ENCODE measurements around the gene EVX2. TPM values are rescaled to one million over a fixed set of nuclear protein-coding genes. Genes with fewer than 3 reads are reported as not detected.

Gene EVX2
- total RNA-seq, 1 experiment from 2014 or later: not detected

GRCh38 chr2:176109946-176110345, 26.2 kb upstream of the EVX2 start:
- H3K27ac Mint-ChIP-seq: no peak overlapping the region
- peaks cover 98% of the 10 kb centered on the region for H3K27me3 Mint-ChIP-seq (ENCODE audit: low read depth)
- DNase-seq (ENCODE audit: low spot score) (no peak), ATAC-seq (no peak)
- TF ChIP-seq NR3C1 (CRISPR knock-in tag; conservative IDR thresholded peaks at IDR 0.05; ENCODE audit: low read depth) (no peak), NR1H2 (CRISPR knock-in tag; IDR thresholded peaks at IDR 0.05) (no peak), IRF1 (CRISPR knock-in tag; IDR thresholded peaks at IDR 0.05) (no peak), ELF4 (CRISPR knock-in tag; IDR thresholded peaks at IDR 0.05; ENCODE audit: low read depth) (no peak), CREB1 (CRISPR knock-in tag; IDR thresholded peaks at IDR 0.05) (no peak), JUN (CRISPR knock-in tag; IDR thresholded peaks at IDR 0.05) (no peak), NFATC4 (CRISPR knock-in tag; IDR thresholded peaks at IDR 0.05) (no peak), RORB (CRISPR knock-in tag; IDR thresholded peaks at IDR 0.05) (no peak), ZNF425 (CRISPR knock-in tag; conservative IDR thresholded peaks at IDR 0.05) (no peak)
- TF ChIP-seq, protein P1, sequence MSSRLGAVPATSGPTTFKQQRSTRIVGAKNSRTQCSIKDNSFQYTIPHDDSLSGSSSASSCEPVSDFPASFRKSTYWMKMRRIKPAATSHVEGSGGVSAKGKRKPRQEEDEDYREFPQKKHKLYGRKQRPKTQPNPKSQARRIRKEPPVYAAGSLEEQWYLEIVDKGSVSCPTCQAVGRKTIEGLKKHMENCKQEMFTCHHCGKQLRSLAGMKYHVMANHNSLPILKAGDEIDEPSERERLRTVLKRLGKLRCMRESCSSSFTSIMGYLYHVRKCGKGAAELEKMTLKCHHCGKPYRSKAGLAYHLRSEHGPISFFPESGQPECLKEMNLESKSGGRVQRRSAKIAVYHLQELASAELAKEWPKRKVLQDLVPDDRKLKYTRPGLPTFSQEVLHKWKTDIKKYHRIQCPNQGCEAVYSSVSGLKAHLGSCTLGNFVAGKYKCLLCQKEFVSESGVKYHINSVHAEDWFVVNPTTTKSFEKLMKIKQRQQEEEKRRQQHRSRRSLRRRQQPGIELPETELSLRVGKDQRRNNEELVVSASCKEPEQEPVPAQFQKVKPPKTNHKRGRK (CRISPR knock-in tag; IDR thresholded peaks at IDR 0.05; ENCODE audit: borderline replicate concordance): no peak
- TF ChIP-seq, protein P2, sequence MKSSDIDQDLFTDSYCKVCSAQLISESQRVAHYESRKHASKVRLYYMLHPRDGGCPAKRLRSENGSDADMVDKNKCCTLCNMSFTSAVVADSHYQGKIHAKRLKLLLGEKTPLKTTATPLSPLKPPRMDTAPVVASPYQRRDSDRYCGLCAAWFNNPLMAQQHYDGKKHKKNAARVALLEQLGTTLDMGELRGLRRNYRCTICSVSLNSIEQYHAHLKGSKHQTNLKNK (CRISPR knock-in tag; IDR thresholded peaks at IDR 0.05): no peak
- TF ChIP-seq, protein P3, sequence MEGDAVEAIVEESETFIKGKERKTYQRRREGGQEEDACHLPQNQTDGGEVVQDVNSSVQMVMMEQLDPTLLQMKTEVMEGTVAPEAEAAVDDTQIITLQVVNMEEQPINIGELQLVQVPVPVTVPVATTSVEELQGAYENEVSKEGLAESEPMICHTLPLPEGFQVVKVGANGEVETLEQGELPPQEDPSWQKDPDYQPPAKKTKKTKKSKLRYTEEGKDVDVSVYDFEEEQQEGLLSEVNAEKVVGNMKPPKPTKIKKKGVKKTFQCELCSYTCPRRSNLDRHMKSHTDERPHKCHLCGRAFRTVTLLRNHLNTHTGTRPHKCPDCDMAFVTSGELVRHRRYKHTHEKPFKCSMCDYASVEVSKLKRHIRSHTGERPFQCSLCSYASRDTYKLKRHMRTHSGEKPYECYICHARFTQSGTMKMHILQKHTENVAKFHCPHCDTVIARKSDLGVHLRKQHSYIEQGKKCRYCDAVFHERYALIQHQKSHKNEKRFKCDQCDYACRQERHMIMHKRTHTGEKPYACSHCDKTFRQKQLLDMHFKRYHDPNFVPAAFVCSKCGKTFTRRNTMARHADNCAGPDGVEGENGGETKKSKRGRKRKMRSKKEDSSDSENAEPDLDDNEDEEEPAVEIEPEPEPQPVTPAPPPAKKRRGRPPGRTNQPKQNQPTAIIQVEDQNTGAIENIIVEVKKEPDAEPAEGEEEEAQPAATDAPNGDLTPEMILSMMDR (IDR thresholded peaks at IDR 0.05): no peak
- H3K36me3 Mint-ChIP-seq: 0 out of 2 replicates have a peak, but pooled peaks cover 4% of the 10 kb centered on the region
- POLR2A ChIA-PET: no interaction called here
- H3K9me3 Mint-ChIP-seq: no peaks in the 10 kb centered on the region
- no peak overlapping the region for H3K4me3 Mint-ChIP-seq
- H3K4me1 Mint-ChIP-seq: peaks cover 39% of the 10 kb centered on the region
- CTCF ChIA-PET: interaction anchor here (2.2 kb wide), 1 partner anchor 11 kb away, joined by 15 read pairs; the partner anchor contains the start of gene HOXD9

GRCh38 chr2:176109192-176109901, 25.6 kb upstream of the EVX2 start:
- no peak overlapping the region for H3K27ac Mint-ChIP-seq
- H3K36me3 Mint-ChIP-seq: 0 out of 2 replicates have a peak, but pooled peaks cover 4% of the 10 kb centered on the region
- ChIA-PET CTCF (no interaction called here), POLR2A (no interaction called here)
- ATAC-seq (no peak), DNase-seq (ENCODE audit: low spot score) (no peak)
- no peak overlapping the region for H3K4me3 Mint-ChIP-seq
- no peaks in the 10 kb centered on the region for H3K9me3 Mint-ChIP-seq
- peaks cover 42% of the 10 kb centered on the region for H3K4me1 Mint-ChIP-seq
- H3K27me3 Mint-ChIP-seq (ENCODE audit: low read depth): peaks cover 98% of the 10 kb centered on the region
- TF ChIP-seq ESRRA (CRISPR knock-in tag; IDR thresholded peaks at IDR 0.05; ENCODE audit: borderline replicate concordance): no peak
- no peak for TF ChIP-seq IRF1 (CRISPR knock-in tag; IDR thresholded peaks at IDR 0.05)
- no peak for TF ChIP-seq ATF2 (CRISPR knock-in tag; IDR thresholded peaks at IDR 0.05; ENCODE audit: borderline replicate concordance, low read depth)
- TF ChIP-seq, protein P4, sequence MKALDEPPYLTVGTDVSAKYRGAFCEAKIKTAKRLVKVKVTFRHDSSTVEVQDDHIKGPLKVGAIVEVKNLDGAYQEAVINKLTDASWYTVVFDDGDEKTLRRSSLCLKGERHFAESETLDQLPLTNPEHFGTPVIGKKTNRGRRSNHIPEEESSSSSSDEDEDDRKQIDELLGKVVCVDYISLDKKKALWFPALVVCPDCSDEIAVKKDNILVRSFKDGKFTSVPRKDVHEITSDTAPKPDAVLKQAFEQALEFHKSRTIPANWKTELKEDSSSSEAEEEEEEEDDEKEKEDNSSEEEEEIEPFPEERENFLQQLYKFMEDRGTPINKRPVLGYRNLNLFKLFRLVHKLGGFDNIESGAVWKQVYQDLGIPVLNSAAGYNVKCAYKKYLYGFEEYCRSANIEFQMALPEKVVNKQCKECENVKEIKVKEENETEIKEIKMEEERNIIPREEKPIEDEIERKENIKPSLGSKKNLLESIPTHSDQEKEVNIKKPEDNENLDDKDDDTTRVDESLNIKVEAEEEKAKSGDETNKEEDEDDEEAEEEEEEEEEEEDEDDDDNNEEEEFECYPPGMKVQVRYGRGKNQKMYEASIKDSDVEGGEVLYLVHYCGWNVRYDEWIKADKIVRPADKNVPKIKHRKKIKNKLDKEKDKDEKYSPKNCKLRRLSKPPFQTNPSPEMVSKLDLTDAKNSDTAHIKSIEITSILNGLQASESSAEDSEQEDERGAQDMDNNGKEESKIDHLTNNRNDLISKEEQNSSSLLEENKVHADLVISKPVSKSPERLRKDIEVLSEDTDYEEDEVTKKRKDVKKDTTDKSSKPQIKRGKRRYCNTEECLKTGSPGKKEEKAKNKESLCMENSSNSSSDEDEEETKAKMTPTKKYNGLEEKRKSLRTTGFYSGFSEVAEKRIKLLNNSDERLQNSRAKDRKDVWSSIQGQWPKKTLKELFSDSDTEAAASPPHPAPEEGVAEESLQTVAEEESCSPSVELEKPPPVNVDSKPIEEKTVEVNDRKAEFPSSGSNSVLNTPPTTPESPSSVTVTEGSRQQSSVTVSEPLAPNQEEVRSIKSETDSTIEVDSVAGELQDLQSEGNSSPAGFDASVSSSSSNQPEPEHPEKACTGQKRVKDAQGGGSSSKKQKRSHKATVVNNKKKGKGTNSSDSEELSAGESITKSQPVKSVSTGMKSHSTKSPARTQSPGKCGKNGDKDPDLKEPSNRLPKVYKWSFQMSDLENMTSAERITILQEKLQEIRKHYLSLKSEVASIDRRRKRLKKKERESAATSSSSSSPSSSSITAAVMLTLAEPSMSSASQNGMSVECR (CRISPR knock-in tag; IDR thresholded peaks at IDR 0.05; ENCODE audit: borderline replicate concordance): no peak
- TF ChIP-seq SMAD3 (CRISPR knock-in tag; IDR thresholded peaks at IDR 0.05; ENCODE audit: borderline replicate concordance): no peak
- no peak for TF ChIP-seq ZNF232 (CRISPR knock-in tag; IDR thresholded peaks at IDR 0.05)
- no peak for TF ChIP-seq FOXP4 (CRISPR knock-in tag; IDR thresholded peaks at IDR 0.05)

Data from WTC11 (cell line).